ENCODE measurements around the gene NCOA3.

NCOA3 gene

GRCh38 chr20:47515843-47516242 lies 14.2 kb downstream of the NCOA3 start:
- DNase-seq, result no peak
- Histone ChIP-seq H3K4me3 (ENCODE audit: insufficient read depth, low read depth, low read length, poor library complexity, severe bottlenecking) (no peak overlapping the region), H3K9me3 (ENCODE audit: control insufficient read depth, low read length) (peaks cover 3% of the 10 kb centered on the region), H3K27ac (ENCODE audit: insufficient read depth, low read length, poor library complexity, severe bottlenecking) (no peak overlapping the region), H3K27me3 (replicated peaks; ENCODE audit: control insufficient read depth, insufficient read depth, low read length, poor library complexity, severe bottlenecking) (no peaks in the 10 kb centered on the region), H3K4me1 (ENCODE audit: control insufficient read depth, insufficient read depth, low read length, poor library complexity, severe bottlenecking) (no peaks in the 10 kb centered on the region), H3K36me3 (ENCODE audit: control insufficient read depth, insufficient read depth, low read length) (peaks cover 6% of the 10 kb centered on the region)

- Histone ChIP-seq H3K36me3 (ENCODE audit: control insufficient read depth, insufficient read depth, low read length) (peaks cover 13% of the 10 kb centered on the region), H3K9me3 (ENCODE audit: control insufficient read depth, low read length) (peaks cover 9% of the 10 kb centered on the region), H3K4me1 (ENCODE audit: control insufficient read depth, insufficient read depth, low read length, poor library complexity, severe bottlenecking) (no peaks in the 10 kb centered on the region), H3K27ac (ENCODE audit: insufficient read depth, low read length, poor library complexity, severe bottlenecking) (no peak overlapping the region), H3K4me3 (ENCODE audit: insufficient read depth, low read depth, low read length, poor library complexity, severe bottlenecking) (no peak overlapping the region), H3K27me3 (replicated peaks; ENCODE audit: control insufficient read depth, insufficient read depth, low read length, poor library complexity, severe bottlenecking) (no peaks in the 10 kb centered on the region)
- DNase-seq, result no peak
Measured at GRCh38 chr20:47521059-47521808, 19.5 kb downstream of the NCOA3 start.

GRCh38 chr20:47524015-47524784 lies 22.5 kb downstream of the NCOA3 start:
- H3K4me3 ChIP-seq (ENCODE audit: insufficient read depth, low read depth, low read length, poor library complexity, severe bottlenecking), result no peak overlapping the region

GRCh38 chr20:47527004-47527800 lies 25.5 kb downstream of the NCOA3 start:
- no peaks in the 10 kb centered on the region for H3K36me3 ChIP-seq (ENCODE audit: control insufficient read depth, insufficient read depth, low read length)

More at GRCh38 chr20:47524015-47524784, 22.5 kb downstream of the NCOA3 start:
- Histone ChIP-seq H3K9me3 (ENCODE audit: control insufficient read depth, low read length) (peaks cover 9% of the 10 kb centered on the region), H3K27ac (ENCODE audit: insufficient read depth, low read length, poor library complexity, severe bottlenecking) (no peak overlapping the region), H3K4me1 (ENCODE audit: control insufficient read depth, insufficient read depth, low read length, poor library complexity, severe bottlenecking) (no peaks in the 10 kb centered on the region), H3K27me3 (replicated peaks; ENCODE audit: control insufficient read depth, insufficient read depth, low read length, poor library complexity, severe bottlenecking) (no peaks in the 10 kb centered on the region), H3K36me3 (ENCODE audit: control insufficient read depth, insufficient read depth, low read length) (peaks cover 13% of the 10 kb centered on the region)
- no peak for DNase-seq

GRCh38 chr20:47529840-47530239 lies 28.2 kb downstream of the NCOA3 start:
- DNase-seq, result no peak

More at GRCh38 chr20:47527004-47527800, 25.5 kb downstream of the NCOA3 start:
- Histone ChIP-seq H3K4me1 (ENCODE audit: control insufficient read depth, insufficient read depth, low read length, poor library complexity, severe bottlenecking) (no peaks in the 10 kb centered on the region), H3K4me3 (ENCODE audit: insufficient read depth, low read depth, low read length, poor library complexity, severe bottlenecking) (no peak overlapping the region), H3K27ac (ENCODE audit: insufficient read depth, low read length, poor library complexity, severe bottlenecking) (no peak overlapping the region), H3K9me3 (ENCODE audit: control insufficient read depth, low read length) (no peaks in the 10 kb centered on the region), H3K27me3 (replicated peaks; ENCODE audit: control insufficient read depth, insufficient read depth, low read length, poor library complexity, severe bottlenecking) (no peaks in the 10 kb centered on the region)
- DNase-seq, result no peak

GRCh38 chr20:47531458-47531857 lies 29.8 kb downstream of the NCOA3 start:
- Histone ChIP-seq H3K9me3 (ENCODE audit: control insufficient read depth, low read length) (no peaks in the 10 kb centered on the region), H3K4me1 (ENCODE audit: control insufficient read depth, insufficient read depth, low read length, poor library complexity, severe bottlenecking) (no peaks in the 10 kb centered on the region), H3K27me3 (replicated peaks; ENCODE audit: control insufficient read depth, insufficient read depth, low read length, poor library complexity, severe bottlenecking) (no peaks in the 10 kb centered on the region), H3K36me3 (ENCODE audit: control insufficient read depth, insufficient read depth, low read length) (no peaks in the 10 kb centered on the region), H3K4me3 (ENCODE audit: insufficient read depth, low read depth, low read length, poor library complexity, severe bottlenecking) (no peak overlapping the region), H3K27ac (ENCODE audit: insufficient read depth, low read length, poor library complexity, severe bottlenecking) (no peak overlapping the region)
- no peak for DNase-seq

More at GRCh38 chr20:47529840-47530239, 28.2 kb downstream of the NCOA3 start:
- no peaks in the 10 kb centered on the region for H3K36me3 ChIP-seq (ENCODE audit: control insufficient read depth, insufficient read depth, low read length)
- H3K27me3 ChIP-seq (replicated peaks; ENCODE audit: control insufficient read depth, insufficient read depth, low read length, poor library complexity, severe bottlenecking), result no peaks in the 10 kb centered on the region
- H3K4me1 ChIP-seq (ENCODE audit: control insufficient read depth, insufficient read depth, low read length, poor library complexity, severe bottlenecking), result no peaks in the 10 kb centered on the region
- H3K4me3 ChIP-seq (ENCODE audit: insufficient read depth, low read depth, low read length, poor library complexity, severe bottlenecking), result no peak overlapping the region
- H3K9me3 ChIP-seq (ENCODE audit: control insufficient read depth, low read length), result no peaks in the 10 kb centered on the region
- H3K27ac ChIP-seq (ENCODE audit: insufficient read depth, low read length, poor library complexity, severe bottlenecking), result no peak overlapping the region

- H3K36me3 ChIP-seq (ENCODE audit: control insufficient read depth, insufficient read depth, low read length), result no peaks in the 10 kb centered on the region
- no peak for DNase-seq
- no peaks in the 10 kb centered on the region for H3K4me1 ChIP-seq (ENCODE audit: control insufficient read depth, insufficient read depth, low read length, poor library complexity, severe bottlenecking)
- H3K4me3 ChIP-seq (ENCODE audit: insufficient read depth, low read depth, low read length, poor library complexity, severe bottlenecking), result no peak overlapping the region
- no peak overlapping the region for H3K27ac ChIP-seq (ENCODE audit: insufficient read depth, low read length, poor library complexity, severe bottlenecking)
- no peaks in the 10 kb centered on the region for H3K27me3 ChIP-seq (replicated peaks; ENCODE audit: control insufficient read depth, insufficient read depth, low read length, poor library complexity, severe bottlenecking)
- H3K9me3 ChIP-seq (ENCODE audit: control insufficient read depth, low read length), result no peaks in the 10 kb centered on the region
Measured at GRCh38 chr20:47532002-47532401, 30.3 kb downstream of the NCOA3 start.

GRCh38 chr20:47533518-47534062 lies 31.9 kb downstream of the NCOA3 start:
- H3K4me3 ChIP-seq (ENCODE audit: insufficient read depth, low read depth, low read length, poor library complexity, severe bottlenecking), result no peak overlapping the region
- H3K36me3 ChIP-seq (ENCODE audit: control insufficient read depth, insufficient read depth, low read length), result no peaks in the 10 kb centered on the region
- no peaks in the 10 kb centered on the region for H3K4me1 ChIP-seq (ENCODE audit: control insufficient read depth, insufficient read depth, low read length, poor library complexity, severe bottlenecking)
- H3K27me3 ChIP-seq (replicated peaks; ENCODE audit: control insufficient read depth, insufficient read depth, low read length, poor library complexity, severe bottlenecking), result no peaks in the 10 kb centered on the region
- no peak for DNase-seq
- no peak overlapping the region for H3K27ac ChIP-seq (ENCODE audit: insufficient read depth, low read length, poor library complexity, severe bottlenecking)
- no peaks in the 10 kb centered on the region for H3K9me3 ChIP-seq (ENCODE audit: control insufficient read depth, low read length)

- no peaks in the 10 kb centered on the region for H3K4me1 ChIP-seq (ENCODE audit: control insufficient read depth, insufficient read depth, low read length, poor library complexity, severe bottlenecking)
- DNase-seq, result no peak
- H3K36me3 ChIP-seq (ENCODE audit: control insufficient read depth, insufficient read depth, low read length), result no peaks in the 10 kb centered on the region
- H3K9me3 ChIP-seq (ENCODE audit: control insufficient read depth, low read length), result no peaks in the 10 kb centered on the region
- no peaks in the 10 kb centered on the region for H3K27me3 ChIP-seq (replicated peaks; ENCODE audit: control insufficient read depth, insufficient read depth, low read length, poor library complexity, severe bottlenecking)
- no peak overlapping the region for H3K4me3 ChIP-seq (ENCODE audit: insufficient read depth, low read depth, low read length, poor library complexity, severe bottlenecking)
- no peak overlapping the region for H3K27ac ChIP-seq (ENCODE audit: insufficient read depth, low read length, poor library complexity, severe bottlenecking)
Measured at GRCh38 chr20:47534405-47534804, 32.7 kb downstream of the NCOA3 start.
